H4 (cell line): ENCODE results near the gene GUCD1. TPM values are rescaled to one million over a fixed set of nuclear protein-coding genes. Genes with fewer than 3 reads are reported as not detected.
"Not testable (repeated sequence)": the region's sequence is repeated elsewhere in the genome, so short reads cannot be mapped to it uniquely, and the experiment has no call there.

Experiments used
- DNase-seq: peaks from one replicate; pipeline ENCODE4 v3.0.0-alpha.2; 2015; ENCODE audit warnings: low spot score
- total RNA-seq: library from RNA; depleted of rRNA; stranded (reverse); fragments of >200 nt; shearing (Covaris generic); gene quantifications from 2 replicates; pipeline ENCODE4 v1.2.3, GENCODE V29; 2014

The GUCD1 gene
- total RNA-seq, 1 experiment from 2014 or later: 42.2 TPM

DNA sequence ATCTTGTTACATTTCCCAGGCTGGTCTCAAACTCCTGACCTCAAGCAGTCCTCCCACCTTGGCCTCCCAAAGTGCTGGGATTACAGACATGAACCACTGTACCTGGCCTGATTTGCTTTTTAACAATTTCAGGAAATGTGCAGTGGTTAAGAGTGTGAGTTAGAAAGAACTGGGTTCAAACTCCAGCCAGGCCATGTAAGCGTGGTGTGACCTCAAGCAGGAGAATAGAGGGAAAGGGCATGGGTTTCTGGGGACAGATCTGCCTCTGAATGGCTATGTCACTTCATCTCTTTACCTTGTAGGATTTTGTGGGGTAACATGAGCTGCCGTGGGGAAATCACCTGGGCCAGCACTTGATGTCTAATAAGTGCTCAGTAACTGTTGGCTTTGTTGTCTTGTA lies 10.1 kb upstream of the GUCD1 start:
- no peak for DNase-seq

- DNase-seq: no peak
Observed at GRCh38 chr22:24564376-24565058, 9.6 kb upstream of the GUCD1 start.

GRCh38 chr22:24563246-24563645 lies 8.3 kb upstream of the GUCD1 start:
- DNase-seq: no peak

DNA sequence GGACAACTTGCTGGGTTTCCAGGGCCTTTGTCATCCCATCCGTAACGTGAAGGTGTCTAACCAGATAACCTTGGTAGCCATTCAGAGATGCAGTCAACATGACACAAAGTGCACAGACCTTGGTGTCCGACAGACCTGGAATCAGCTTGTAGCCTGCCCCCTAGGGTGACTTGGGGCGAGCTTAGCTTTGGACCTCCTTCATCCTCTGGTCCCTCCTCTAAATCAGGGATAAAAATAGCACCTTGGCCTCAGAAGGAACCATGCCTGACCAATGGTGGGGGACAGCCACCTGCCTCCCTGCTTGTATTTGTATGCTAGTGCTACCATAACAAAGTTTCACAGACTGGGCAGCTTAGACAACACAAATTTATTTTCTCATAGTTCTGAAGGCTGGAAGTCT lies 4.5 kb upstream of the GUCD1 start:
- no peak for DNase-seq

GRCh38 chr22:24555165-24556039 lies 464 bp upstream of the GUCD1 start, which contains the start of gene SNRPD3:
SNRPD3 (plus strand) TSS chr22:24555999; CDS start chr22:24557675, 1,676 bp downstream.
- peak; percentile 93 for DNase-seq

DNA sequence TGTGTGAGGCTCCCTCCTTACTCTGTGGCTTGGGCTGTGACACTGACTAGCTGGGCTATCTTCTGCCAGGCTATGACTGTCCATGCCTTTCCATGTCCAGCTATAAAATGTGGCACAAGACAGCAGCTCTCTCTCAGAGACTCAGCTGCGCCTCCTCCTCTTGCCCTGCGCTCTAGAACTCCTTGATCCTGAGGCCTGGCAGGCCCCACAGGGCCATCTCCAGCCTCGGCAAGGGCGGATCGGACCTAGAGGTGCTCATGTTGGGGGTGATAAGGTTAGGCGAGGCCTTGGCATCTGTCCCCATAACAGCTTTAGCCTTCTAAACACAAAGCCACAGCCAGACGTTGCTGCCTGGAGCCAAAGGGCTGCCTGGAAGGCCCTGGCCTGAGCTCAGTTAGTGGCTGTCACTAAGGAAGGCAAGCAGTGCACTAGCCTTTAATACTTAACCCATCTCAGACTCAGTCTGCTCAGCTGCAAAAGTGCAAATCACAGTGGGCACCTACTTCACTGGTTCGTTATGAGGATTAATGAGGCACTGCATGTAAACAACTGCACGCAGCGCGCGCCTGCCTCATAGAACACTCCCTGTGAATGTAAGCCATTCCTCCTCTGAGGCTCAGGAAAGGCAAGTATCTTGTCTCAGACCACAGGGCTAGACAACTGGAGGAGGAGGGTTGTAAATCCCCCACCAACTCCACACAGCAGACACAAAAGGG lies 1.2 kb downstream of the GUCD1 start:
- DNase-seq: no peak

- not testable (repeated sequence) for DNase-seq
Observed at GRCh38 chr22:24552503-24553286, 2.2 kb downstream of the GUCD1 start.

DNA sequence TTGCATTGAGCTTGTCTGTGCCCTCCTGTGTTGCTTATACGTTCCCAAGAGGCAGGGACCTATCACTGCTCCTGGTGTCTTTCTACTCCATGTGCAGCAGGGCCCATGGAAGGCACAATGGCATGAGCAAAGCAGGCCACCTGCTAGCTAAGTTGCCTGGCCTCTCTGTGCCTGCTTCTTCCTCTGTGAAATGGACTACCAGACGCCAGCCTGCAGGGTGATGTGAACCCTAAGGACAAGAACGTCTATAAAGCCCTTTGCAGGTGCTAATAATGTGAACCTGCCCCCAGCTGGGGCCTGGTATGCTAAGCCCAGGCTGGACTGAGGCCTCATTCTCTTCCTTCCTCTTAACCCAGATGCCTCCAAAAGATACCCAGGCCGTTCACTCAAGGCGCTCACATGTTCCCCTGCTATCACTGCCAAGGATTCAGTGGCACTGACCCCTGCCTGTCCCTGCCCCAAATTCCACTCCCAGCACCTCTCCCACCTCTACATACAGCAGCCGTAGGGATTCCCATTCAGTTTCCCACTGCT lies 4.0 kb downstream of the GUCD1 start:
- no peak for DNase-seq

DNA sequence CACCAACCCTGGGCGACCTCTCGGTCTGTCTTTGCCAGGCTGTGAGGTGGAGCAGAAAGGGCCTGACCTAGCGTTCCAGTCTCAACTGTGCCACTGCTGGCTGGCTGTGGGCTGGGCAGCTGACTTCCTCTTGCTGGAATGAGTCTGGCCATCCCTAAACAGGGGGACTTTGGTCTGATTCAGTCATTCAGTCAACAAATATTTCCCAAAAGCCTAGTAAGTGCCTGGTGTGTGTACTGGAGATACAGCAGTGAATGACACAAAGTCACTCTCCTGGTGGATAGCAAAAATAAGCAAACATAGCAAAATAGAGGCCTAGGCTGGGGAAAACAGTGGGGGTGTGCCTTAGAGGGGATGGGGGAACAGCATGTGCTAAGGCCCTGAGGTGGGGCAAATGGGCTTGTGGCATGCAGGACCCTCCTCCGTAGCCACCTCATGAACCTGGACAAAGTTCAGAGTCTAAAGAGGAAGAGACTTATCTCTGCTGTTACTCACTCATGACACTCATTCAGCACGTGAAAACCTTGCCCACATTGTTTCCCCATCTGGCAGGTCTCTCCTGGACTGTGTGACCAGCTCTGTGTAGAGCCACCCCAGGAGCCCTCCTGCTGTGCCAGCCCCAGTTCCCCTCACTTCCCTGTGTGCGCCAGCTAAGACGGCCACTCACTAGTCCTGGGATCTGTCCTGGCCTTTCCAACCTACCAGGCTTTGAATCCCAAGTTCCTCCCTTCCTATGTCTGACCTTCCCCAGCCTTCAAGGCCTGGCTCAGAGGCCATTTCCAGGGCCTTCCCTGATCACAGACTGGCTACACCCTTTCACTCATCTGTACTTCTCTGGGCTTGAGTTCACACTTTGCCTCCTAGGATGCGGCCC lies 4.7 kb downstream of the GUCD1 start:
- no peak for DNase-seq

DNA sequence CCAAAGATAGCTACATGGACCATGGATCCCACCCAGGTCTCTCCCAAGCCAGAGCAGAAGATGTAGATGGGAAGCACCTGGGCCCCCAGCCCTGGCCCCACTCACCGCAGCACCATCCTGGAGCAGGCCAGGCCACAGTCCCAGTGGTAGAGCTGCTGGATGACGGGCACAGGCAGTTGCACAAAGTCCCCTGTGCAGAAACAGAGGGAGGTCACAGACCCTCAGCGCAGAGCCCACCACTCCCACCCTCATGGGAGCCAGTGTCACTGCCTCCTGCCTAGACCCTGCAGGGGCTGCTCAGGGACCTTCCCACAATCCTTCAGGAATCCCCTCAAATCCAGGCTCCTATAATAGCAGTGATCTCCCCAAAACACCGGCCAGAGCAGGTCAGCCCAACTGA lies 6.1 kb downstream of the GUCD1 start:
- DNase-seq: no peak

GRCh38 chr22:24543679-24544243 lies 11.2 kb downstream of the GUCD1 start:
- DNase-seq: no peak

DNA sequence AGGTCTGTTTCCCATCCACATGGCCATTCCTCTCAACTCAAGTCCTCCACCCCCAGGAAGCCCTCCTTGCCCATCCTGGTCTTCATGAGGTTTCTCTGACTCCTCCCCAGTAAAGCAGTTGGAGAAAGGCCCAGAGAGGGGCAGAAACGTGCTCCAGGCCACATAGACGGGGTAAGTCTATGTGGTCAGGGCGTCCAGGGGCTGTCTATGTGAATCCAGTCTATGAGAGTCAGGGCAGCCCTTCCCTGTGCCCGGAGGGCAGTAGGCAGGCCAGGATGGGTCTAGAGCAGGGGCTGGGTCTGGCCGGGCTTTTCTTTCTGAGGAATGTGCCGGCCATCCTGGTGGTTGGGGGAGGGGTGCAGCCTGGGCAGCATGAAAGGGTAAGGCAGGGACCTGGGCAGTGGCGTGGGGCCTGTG lies 11.7 kb downstream of the GUCD1 start:
- no peak for DNase-seq

DNA sequence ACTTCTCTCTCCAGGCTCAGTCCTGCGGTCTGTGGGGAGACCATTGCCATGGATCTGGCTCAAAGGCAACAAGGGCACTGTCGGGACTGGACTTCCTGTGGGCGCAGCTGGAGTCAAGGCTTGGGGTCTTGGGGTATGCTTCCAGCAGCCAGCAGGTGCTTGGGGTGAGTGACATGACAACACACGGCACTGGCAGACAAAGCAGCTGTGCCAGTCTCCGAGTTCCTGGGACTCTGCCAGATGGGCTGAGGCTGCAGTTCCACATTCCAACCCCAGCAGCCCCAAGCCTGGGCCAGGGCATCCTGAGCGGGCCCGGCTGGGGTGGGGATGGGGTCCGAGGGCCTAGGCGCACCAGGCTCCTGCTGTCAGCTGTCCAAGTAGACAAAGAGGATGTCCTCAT lies 12.3 kb downstream of the GUCD1 start:
- DNase-seq: no peak

- DNase-seq: no peak
Observed at GRCh38 chr22:24541681-24542515, 13.0 kb downstream of the GUCD1 start.

DNA sequence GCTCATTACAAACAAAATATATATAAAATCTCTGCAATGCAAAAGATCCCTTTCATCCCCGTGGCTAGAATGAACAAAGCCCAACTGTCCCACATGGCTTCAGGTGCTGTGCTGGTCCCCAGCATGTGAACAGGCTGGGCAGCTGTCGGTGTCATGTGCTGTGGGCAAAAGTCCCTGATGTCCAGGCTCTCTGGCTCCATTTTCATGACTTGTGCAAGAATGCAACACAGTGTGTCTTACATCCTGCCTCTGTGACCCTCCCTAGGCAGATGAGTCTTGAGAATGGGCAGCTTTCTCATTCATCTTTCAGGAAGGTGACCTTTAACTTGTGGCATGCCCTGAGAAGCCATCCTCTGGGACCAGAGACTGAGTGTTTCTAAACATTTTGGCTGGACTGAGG lies 14.5 kb downstream of the GUCD1 start:
- DNase-seq: no peak

- DNase-seq: no peak
Observed at GRCh38 chr22:24536089-24536488, 18.8 kb downstream of the GUCD1 start.

- no peak for DNase-seq
Observed at GRCh38 chr22:24535348-24535747, 19.6 kb downstream of the GUCD1 start.

DNA sequence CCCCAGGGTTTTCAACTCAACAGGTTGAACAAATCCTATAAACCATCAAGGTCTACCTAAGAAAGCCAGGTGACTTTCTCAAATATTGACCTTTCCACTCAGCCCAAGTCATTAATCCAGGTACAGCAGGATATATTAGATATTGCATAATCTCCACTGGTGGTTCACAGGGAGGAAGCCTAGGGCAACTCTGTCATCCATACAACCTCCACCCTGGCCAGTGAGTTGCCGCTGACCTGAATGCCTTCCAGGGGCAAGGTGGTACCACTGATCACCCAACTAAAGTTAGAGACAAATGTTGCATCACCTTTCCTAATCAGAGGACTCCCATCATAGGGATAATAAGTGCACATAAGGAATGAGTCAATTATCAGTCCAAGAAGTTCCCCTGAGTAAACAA lies 22.9 kb downstream of the GUCD1 start:
- no peak for DNase-seq

GRCh38 chr22:24530968-24531367 lies 24.0 kb downstream of the GUCD1 start:
- not testable (repeated sequence) for DNase-seq
